ENCODE measurements around the gene ANXA2R. TPM values are rescaled to one million over a fixed set of nuclear protein-coding genes. Genes with fewer than 3 reads are reported as not detected.

ANXA2R gene
- total RNA-seq, 2 donors from 2014 or later, result 1.1 to 1.3 TPM

DNA sequence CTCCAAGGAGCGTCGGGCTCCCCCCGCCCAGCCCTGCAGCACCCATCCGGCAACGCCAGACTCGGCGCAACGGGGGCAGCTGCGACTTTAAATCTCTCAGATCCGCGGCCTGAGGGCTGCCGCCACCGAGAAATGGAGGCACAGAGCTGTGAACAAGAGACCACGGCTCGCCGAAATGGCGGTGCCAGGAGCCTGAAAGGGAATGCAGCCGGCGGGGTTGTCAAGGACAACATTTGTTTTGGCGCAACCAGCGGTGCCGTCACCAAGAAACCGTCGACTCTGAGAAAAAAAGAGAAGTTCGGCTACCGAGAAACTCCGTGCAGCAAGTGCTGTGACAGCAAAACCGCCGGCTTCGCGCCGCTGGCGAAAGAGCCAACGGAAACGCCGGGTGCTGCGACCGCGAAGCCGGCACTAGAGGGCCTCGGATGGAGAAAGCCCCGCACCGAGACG is 2.1 kb upstream of the ANXA2R start:
- no peaks in the 10 kb centered on the region for H3K9me3 ChIP-seq
- H3K27me3 ChIP-seq, result no peaks in the 10 kb centered on the region
- intact Hi-C loops (cut with DNase I), result loop anchor here (2.0 to 5.0 kb wide), 2 partner anchors 35 to 89 kb away; no protein-coding TSS in a partner anchor
- H3K36me3 ChIP-seq, result no peaks in the 10 kb centered on the region
- H3K9ac ChIP-seq (ENCODE audit: low read depth in 2 of 2, low read length in 2 of 2), result peak overlapping the region; percentile 79 to 85
- peak overlapping the region; percentile 97 for H3K27ac ChIP-seq
- H3K4me3 ChIP-seq, result peak overlapping the region; percentile 71
- TF ChIP-seq, protein P1, sequence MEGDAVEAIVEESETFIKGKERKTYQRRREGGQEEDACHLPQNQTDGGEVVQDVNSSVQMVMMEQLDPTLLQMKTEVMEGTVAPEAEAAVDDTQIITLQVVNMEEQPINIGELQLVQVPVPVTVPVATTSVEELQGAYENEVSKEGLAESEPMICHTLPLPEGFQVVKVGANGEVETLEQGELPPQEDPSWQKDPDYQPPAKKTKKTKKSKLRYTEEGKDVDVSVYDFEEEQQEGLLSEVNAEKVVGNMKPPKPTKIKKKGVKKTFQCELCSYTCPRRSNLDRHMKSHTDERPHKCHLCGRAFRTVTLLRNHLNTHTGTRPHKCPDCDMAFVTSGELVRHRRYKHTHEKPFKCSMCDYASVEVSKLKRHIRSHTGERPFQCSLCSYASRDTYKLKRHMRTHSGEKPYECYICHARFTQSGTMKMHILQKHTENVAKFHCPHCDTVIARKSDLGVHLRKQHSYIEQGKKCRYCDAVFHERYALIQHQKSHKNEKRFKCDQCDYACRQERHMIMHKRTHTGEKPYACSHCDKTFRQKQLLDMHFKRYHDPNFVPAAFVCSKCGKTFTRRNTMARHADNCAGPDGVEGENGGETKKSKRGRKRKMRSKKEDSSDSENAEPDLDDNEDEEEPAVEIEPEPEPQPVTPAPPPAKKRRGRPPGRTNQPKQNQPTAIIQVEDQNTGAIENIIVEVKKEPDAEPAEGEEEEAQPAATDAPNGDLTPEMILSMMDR (IDR thresholded peaks at IDR 0.05), result no peak
- H3K4me1 ChIP-seq, result no peaks in the 10 kb centered on the region
- peak; percentile 68 for DNase-seq

DNA sequence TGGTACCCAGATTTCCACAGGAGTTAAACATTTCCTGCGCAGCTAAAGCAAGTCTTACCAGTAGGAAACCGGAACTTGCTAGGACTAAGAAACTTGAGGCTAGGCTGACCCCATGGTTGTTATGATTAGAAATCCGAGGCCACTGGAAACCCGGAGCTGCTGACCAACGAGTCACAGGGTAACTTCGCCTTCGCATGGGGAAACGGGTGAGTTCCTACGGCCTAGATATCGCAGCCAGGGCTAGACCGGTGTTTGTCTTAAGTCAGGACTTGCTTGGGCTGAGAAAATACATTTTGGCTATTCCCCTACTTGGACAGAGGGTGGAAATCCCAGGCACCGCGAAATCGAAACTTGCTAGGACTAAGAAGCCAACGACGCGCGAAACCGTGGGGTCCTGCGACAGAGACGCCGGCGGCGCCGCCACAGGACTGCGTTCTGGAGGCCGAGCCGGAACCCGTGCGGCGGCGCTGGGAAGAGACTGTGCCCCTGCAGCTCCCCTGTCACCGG is 1.6 kb upstream of the ANXA2R start:
- intact Hi-C loops (cut with DNase I), result loop anchor here (2.0 to 5.0 kb wide), 2 partner anchors 34 to 89 kb away; no protein-coding TSS in a partner anchor
- Histone ChIP-seq H3K9ac (ENCODE audit: low read depth in 2 of 2, low read length in 2 of 2) (peak overlapping the region; percentile 79 to 85), H3K27me3 (no peaks in the 10 kb centered on the region), H3K4me1 (no peaks in the 10 kb centered on the region), H3K27ac (peak overlapping the region; percentile 97), H3K9me3 (no peaks in the 10 kb centered on the region), H3K36me3 (no peaks in the 10 kb centered on the region), H3K4me3 (peak overlapping the region; percentile 71)
- TF ChIP-seq, protein P1 (IDR thresholded peaks at IDR 0.05), result no peak
- peak; percentile 64 for DNase-seq

DNA sequence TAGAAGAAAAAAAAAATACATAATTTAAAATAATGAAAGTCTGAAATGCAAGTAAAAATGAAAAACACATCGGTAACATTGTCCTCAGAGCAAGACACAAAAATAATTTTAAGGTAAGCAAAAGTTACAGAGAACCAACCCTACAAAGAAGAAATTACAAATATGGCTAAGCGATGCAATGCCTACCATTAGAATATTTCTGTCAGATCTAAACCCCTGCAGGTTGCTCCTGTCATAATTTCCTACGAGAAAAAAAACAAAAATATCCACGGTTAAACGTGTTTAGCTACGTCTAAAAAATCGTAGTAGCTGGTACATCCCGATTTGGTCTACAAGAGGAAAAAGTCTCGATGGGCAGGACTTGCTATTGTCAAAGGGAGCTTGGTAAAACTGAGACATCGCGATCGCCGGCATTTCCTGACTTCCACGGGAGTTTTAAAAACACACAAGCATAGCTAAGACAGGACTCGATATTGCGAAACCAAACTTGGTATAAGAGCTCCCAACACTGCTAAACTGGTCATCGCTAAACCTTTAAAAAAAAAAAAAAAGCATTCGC is 1.1 kb upstream of the ANXA2R start:
- H3K36me3 ChIP-seq, result no peaks in the 10 kb centered on the region
- no peaks in the 10 kb centered on the region for H3K9me3 ChIP-seq
- no peaks in the 10 kb centered on the region for H3K4me1 ChIP-seq
- peak; percentile 40 for DNase-seq
- H3K27me3 ChIP-seq, result no peaks in the 10 kb centered on the region
- H3K4me3 ChIP-seq, result peak overlapping the region; percentile 71
- peak overlapping the region; percentile 97 for H3K27ac ChIP-seq
- TF ChIP-seq, protein P1 (IDR thresholded peaks at IDR 0.05), result no peak
- H3K9ac ChIP-seq (ENCODE audit: low read depth in 2 of 2, low read length in 2 of 2), result peak overlapping the region; percentile 79 to 85
- intact Hi-C loops (cut with DNase I), result loop anchor here (5.0 kb wide), 1 partner anchor 34 kb away; no protein-coding TSS in a partner anchor

DNA sequence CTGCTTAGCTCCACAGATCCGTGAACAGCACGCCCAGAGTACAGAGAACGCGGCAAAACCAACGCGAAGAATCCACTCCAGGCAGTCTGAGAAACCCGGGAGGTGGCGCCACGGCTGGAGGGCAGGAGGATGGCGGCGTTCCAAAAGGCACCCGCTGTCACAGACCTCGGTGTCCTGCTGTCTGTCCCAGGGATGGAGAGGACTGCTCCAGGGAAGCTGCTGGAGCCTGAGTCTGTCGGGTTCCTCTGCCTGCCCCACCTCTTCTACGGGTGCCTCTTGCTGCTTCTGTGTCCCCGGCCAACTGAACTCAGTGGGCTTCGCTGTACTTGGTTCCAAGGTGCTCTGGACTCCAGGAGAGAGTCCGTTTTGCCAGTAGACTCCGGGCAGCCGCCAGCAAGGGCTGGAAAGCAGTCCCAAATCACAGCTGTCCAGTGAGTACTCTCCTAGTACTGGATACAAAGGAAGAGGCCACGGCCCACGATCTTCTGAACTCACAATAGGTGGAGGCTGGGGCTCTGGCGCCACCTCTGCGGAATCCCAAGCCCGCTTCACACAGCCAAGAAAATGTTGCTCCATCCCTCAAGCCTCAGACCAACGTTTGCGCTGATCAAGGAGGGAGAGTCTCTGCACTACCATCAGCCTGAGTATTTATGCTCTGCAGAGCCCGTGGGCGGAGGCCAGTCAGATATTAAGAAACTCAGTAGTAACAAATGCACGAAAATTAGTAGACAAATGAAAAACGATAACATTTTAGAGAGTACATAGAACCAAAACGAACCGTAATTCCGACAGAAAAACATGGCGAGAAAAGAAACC is 440 bp downstream of the ANXA2R start:
- DNase-seq, result peak; percentile 69
- H3K4me1 ChIP-seq, result no peaks in the 10 kb centered on the region
- peak overlapping the region; percentile 70 to 72 for H3K9ac ChIP-seq (ENCODE audit: low read depth in 2 of 2, low read length in 2 of 2)
- H3K27ac ChIP-seq, result peak overlapping the region; percentile 97
- no peaks in the 10 kb centered on the region for H3K36me3 ChIP-seq
- no peaks in the 10 kb centered on the region for H3K27me3 ChIP-seq
- TF ChIP-seq, protein P1 (IDR thresholded peaks at IDR 0.05), result no peak
- H3K9me3 ChIP-seq, result no peaks in the 10 kb centered on the region
- peak overlapping the region; percentile 39 for H3K4me3 ChIP-seq
- intact Hi-C loops (cut with DNase I), result loop anchor here (5.0 kb wide), 2 partner anchors 32 to 127 kb away; no protein-coding TSS in a partner anchor

DNA sequence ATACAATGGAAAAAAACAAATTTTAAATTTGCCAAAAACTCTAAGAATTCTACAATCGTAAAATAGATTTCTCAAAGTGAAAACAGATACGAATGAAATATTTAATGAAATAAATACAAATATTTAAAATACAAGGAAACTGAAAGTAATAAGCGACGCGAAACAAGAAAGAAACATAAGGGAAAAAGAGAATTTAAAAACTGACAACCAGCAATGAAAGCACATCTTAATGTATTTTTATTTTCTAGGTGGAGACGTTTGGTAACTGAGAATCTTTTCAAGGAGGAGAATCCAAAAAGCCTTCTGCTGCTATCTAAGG is 1.0 kb downstream of the ANXA2R start:
- Histone ChIP-seq H3K9ac (ENCODE audit: low read depth in 2 of 2, low read length in 2 of 2) (peak overlapping the region; percentile 38 to 72), H3K27ac (peak overlapping the region; percentile 97), H3K4me1 (no peaks in the 10 kb centered on the region), H3K36me3 (no peaks in the 10 kb centered on the region), H3K9me3 (no peaks in the 10 kb centered on the region), H3K4me3 (peak overlapping the region; percentile 39), H3K27me3 (no peaks in the 10 kb centered on the region)
- DNase-seq, result no peak
- intact Hi-C loops (cut with DNase I), result loop anchor here (5.0 kb wide), 1 partner anchor 127 kb away; no protein-coding TSS in a partner anchor
- TF ChIP-seq, protein P1 (IDR thresholded peaks at IDR 0.05), result no peak

Measured in colonic mucosa (tissue), 4 donors.